Measurements from ENCODE around the gene SMIM32.

SMIM32 gene

GRCh38 chr5:136185974-136186665, 6.8 kb downstream of the SMIM32 start:
- no peak for DNase-seq

GRCh38 chr5:136182618-136183017, 10.3 kb downstream of the SMIM32 start:
- DNase-seq, result no peak

GRCh38 chr5:136174021-136174659, 18.8 kb downstream of the SMIM32 start:
- peak; percentile 23 for DNase-seq

GRCh38 chr5:136169218-136169617, 23.7 kb downstream of the SMIM32 start:
- no peak for DNase-seq

GRCh38 chr5:136166909-136167308, 26.1 kb downstream of the SMIM32 start:
- no peak for DNase-seq

DNA sequence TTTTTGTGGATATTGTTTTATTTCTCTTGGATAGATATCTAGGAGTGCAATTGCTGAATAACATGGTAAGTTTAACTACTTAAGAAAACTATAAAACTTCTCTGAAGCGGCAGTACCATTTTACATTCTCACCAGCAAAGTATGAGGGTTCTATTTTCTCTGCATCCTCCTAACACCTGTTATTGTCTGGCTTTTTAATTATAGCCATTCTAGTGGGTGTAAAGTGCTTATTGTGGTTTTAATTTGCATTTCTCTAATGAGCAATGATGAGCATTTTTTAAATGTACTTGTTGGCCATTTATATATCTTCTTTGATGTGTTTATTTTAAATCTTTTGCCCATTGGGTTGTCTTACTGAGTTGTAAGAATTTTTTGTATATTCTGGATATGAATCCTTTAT, 28.7 kb downstream of the SMIM32 start:
- DNase-seq, result no peak

DNA sequence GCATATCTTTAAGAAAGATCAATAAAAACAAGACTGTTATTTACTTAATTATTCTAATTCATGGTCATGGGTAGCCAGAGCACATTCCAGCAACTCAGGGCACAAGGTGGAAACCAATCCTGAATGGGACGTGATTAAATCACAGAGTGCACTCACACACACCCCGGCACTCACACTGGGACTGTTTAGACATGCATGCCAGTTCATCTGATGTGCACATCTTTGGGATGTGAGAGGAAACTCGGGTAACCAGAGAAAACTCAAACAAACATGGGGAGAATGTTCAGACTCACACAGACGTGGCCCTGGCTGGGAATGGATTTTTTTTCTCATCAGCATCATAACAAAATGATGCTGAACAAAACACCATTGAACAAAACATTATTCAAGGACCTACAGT, 31.0 kb downstream of the SMIM32 start:
- no peak for DNase-seq

DNA sequence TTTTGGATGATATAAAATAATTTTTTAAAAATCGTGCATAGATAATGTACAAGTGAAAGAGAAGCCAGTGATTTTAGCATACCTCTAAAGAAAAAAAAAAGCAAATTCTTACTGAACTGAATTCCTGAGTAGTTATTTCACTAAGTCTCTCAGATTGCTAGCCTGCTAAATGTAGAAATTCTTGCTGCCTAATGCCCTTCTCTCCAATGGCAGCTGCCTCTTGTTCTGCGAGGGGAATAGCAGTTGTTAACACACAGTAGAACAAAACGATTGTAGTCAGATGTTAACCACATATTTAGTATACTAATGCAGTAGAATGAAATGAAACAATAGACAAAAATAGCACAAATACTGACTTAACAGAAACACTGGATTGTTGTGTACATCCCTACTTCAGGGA, 33.5 kb downstream of the SMIM32 start:
- DNase-seq, result no peak

DNA sequence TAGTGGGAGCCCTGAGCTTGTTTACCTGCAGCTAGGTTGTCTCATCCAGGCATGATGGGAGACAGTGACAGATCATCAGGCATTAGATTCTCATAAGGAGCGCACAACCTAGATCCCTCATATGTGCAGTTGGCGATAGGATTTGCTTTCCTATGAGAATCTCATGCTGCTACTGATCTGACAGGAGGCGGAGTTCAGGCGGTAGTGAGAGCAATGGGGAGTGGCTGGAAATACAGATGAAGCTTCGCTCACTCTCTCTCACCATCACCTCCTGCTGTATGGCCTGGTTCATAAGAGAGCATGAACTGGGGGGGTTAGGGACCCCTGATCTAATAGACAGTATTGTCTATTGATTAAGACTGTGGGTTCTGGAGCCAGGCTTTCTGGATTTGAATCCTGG, 35.4 kb downstream of the SMIM32 start:
- DNase-seq, result no peak

DNA sequence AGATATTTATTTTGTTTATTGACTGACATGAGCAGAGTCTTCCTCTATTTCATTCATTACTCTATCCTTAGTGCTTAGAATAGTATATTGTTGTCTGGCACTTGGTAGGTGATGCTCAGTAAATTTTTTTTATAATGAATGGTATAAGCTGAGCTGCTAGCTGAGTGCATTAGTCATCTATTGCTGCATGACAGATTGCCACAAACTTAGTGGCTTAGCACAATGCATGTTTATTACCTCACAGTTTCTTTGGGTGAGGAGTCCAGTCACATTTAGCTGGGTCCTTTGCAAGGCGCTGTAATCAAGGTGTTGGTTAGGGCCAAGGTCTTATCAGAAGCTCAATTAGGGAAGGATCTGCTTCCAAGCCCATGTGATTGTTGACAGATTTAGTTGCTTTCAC, 37.2 kb downstream of the SMIM32 start:
- no peak for DNase-seq

DNA sequence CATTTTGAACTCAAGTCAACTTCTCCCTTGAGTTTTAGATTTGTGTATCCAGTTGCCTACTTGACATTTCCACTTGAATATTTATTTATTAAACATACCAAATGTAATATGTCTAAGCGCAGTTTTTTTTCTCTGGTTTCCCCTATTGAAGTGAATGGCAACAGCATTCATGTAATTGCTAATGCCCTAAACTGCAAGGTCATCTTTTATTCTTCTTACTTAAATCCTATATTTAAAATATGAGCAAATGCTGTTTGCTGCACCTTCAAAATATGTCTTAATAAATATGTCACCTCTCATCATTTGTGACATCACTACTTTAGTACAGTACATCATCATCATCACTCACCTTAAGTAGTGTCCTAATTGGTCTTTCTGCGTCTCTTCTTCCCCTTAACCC, 37.9 kb downstream of the SMIM32 start:
- no peak for DNase-seq

- DNase-seq, result no peak
These were observed 39.3 kb downstream of the SMIM32 start for GRCh38 chr5:136153581-136154236.

GRCh38 chr5:136149891-136150290, 43.1 kb downstream of the SMIM32 start:
- DNase-seq, result no peak

DNA sequence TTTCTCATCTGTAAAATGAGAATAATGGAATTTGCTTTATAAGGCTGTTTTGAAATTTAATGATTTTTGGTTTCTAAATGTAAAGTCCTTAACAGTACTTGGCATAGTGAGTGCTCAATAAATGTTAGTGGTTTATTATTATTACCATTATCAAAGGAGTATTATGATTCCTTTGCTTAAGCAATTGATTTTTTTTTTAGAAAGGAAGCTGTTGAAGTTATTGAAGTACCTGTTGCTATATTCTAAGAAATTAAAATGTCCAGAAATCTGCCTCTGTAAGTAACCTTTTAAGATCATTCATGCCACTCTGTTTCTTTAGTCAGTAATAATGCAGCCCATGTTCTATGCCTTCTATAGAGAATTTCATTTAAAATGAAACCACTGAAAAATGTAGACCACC, 45.3 kb downstream of the SMIM32 start:
- DNase-seq, result no peak

DNA sequence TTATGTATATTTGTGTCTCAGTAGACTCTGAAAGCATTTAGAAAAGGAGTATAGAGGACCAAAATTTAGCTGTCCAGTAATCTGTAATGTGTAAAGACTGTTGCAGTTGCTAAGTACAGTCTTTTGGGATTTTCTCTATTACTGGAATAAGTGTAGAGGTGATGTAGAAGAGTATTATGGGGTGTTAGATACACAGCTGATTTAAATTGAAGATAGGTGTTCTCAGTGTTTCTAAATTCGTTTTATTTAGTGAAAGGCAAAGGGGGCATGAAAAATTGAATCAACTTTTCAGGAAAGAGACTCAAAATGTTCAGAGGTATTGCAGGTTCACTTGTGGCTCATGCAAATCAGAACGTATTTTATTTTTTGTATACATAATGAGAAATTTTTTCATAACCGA, 46.8 kb downstream of the SMIM32 start:
- no peak for DNase-seq

GRCh38 chr5:136145030-136145429, 47.9 kb downstream of the SMIM32 start:
- no peak for DNase-seq

- no peak for DNase-seq
These were observed 49.2 kb downstream of the SMIM32 start for GRCh38 chr5:136143763-136144162.

GRCh38 chr5:136143312-136143711, 49.6 kb downstream of the SMIM32 start:
- no peak for DNase-seq

DNA sequence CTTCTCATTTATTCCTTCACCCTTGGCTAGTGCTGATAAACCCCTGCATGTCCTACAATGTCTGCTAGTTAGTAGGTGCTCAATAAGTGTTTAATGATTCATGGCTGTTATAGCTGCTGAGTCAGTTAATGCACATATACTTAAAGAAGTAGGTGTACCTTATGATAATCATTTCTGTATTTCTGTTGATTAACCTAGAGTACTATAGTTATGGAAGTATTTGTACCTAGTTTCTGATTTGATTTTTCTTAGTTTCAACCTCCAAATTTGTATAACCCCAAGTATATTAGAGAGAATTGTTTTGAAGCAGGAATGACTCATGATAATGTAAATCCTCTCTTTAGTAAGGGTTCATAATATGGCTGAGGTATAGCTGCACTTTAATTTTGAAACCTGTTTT, 51.4 kb downstream of the SMIM32 start:
- DNase-seq, result no peak
